ENCODE results near the gene PPP1R1B. TPM values are rescaled to one million over a fixed set of nuclear protein-coding genes. Genes with fewer than 3 reads are reported as not detected.

Gene PPP1R1B
- total RNA-seq, result 10 to 100 TPM in 3 of 9 donors, 1 to 10 TPM in 3, under 1 TPM in 2, not detected in 1; 0.32 to 39.7 (median 3.4) TPM
- 10 to 100 TPM; 37.5 to 58.0 (median 46.9) TPM for polyA plus RNA-seq
- long read RNA-seq, donor 1, result 0 reads
- long read RNA-seq, donor 2, result 0 reads
- long read RNA-seq, donor 3, partial matches to known transcripts, result 0 of 1 reads
- long read RNA-seq, donor 3, other reads (novel, unspliced or antisense), result 0 of 1 reads
- long read RNA-seq, donor 4, result 0 reads
- long read RNA-seq, donor 5, result 0 reads
- long read RNA-seq, donor 6, result 0 reads
- long read RNA-seq, donor 7, result 0 reads
- long read RNA-seq, donor 8, partial matches to known transcripts, result 0 of 2 reads
- long read RNA-seq, donor 8, other reads (novel, unspliced or antisense), result 0 of 2 reads
- long read RNA-seq, donor 9, result 0 reads
- long read RNA-seq, donor 10, transcript PPP1R1B-206 (3 exons, 2,879 nt), result major isoform, 6 of 7 reads
- long read RNA-seq, donor 10, partial matches to known transcripts, result 0 of 7 reads
- long read RNA-seq, donor 10, other reads (novel, unspliced or antisense), result 0 of 7 reads

DNA sequence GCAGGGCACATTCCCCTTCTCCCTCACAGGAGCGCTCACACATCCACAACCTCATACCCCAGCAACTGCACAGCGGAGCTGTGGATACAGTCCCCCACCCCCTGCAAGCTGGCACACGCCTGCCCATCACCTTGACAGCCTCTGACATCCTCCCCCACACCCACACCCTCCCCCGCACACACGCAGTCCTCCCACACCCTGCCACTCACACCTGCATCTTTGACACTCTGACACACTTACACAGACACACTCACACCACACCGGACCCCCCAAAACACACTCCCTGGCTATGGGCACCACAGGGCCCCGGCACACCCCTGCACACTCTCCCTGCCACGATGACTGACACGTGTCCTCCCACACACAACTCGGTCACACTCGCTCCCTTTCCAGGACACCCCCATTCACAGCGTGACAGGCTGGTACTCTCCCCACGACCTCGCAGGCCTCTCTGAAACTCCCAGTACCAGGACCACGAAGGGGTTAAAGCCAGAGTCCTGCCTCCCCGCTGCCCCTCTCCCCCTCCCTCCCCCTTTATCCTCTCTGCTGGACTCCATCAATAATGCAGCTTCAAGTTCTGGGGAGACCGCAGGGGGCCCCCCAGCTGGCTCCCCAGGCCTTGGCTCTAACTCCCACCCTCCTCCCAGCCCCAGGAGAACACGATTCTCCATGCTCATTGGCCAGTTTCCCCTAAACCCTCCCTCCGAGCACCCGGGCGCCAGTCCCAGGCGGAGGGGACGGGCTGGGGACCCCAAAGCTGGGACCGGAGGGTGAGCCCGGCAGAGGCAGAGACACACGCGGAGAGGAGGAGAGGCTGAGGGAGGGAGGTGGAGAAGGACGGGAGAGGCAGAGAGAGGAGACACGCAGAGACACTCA lies at the start of gene PPP1R1B:
Gene PPP1R1B (plus strand): TSS at position 782 of the 876 bp plus-strand sequence. CDS start 441 bp downstream, outside the sequence.
- Histone ChIP-seq H3K36me3 (replicated peaks in 1 of 2) (no peaks in the 10 kb centered on the region), H3K4me3 (peak within 1 kb of the TSS in 1 of 4 donors; percentile 40), H3K27me3 (peaks cover 13% of the 10 kb centered on the region), H3K27ac (peak within 1 kb of the TSS in 1 of 5 donors; percentile 47), H3K4me1 (replicated peaks in 1 of 2) (peaks cover 9 to 16% of the 10 kb centered on the region in 2 donors), H3K9me3 (replicated peaks in 1 of 3) (no peaks in the 10 kb centered on the region)
- 22 to 29% (median 24%) methylated on average over 21 to 29 of the region's 29 CpGs for WGBS, 4 donors
- intact Hi-C loops (cut with DNase I), result loop anchor here in 1 of 2 donors (5.0 kb wide), 1 partner anchor 126 kb away; no protein-coding TSS in a partner anchor
- TF ChIP-seq POLR2A (IDR thresholded peaks at IDR 0.05), result no peak
- TF ChIP-seq, protein P1, sequence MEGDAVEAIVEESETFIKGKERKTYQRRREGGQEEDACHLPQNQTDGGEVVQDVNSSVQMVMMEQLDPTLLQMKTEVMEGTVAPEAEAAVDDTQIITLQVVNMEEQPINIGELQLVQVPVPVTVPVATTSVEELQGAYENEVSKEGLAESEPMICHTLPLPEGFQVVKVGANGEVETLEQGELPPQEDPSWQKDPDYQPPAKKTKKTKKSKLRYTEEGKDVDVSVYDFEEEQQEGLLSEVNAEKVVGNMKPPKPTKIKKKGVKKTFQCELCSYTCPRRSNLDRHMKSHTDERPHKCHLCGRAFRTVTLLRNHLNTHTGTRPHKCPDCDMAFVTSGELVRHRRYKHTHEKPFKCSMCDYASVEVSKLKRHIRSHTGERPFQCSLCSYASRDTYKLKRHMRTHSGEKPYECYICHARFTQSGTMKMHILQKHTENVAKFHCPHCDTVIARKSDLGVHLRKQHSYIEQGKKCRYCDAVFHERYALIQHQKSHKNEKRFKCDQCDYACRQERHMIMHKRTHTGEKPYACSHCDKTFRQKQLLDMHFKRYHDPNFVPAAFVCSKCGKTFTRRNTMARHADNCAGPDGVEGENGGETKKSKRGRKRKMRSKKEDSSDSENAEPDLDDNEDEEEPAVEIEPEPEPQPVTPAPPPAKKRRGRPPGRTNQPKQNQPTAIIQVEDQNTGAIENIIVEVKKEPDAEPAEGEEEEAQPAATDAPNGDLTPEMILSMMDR (IDR thresholded peaks at IDR 0.05), result no peak
- no peak for DNase-seq

DNA sequence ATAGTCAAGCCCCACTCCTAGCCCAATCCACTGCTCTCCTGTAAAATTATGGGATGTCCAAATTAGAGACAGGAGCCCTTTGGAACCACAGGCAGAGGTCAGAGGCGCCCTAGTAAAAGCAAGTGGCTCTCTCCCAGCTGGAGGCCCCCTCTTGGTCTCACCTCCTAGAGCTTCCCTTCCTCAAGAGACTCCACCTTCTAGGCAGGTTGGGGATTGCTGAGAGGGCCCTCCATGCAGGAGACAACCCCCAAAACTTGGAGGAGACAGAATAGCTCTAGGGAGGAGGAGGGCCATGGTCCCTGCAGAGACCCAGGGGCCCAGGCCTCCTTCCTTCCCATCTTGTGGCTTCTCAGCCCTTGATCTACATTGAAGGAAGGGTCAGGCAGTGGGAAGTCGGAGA lies 48.5 kb upstream of the PPP1R1B start:
- Histone ChIP-seq H3K27ac (no peak overlapping the region), H3K4me3 (no peak overlapping the region), H3K4me1 (replicated peaks in 1 of 2) (peaks cover 5% of the 10 kb centered on the region in 2 donors), H3K36me3 (replicated peaks in 1 of 2) (no peaks in the 10 kb centered on the region), H3K27me3 (no peaks in the 10 kb centered on the region), H3K9me3 (replicated peaks in 1 of 3) (no peaks in the 10 kb centered on the region)
- 81 to 88% (median 85%) methylated on average over 2 of the region's 2 CpGs for WGBS, 4 donors
- DNase-seq, result no peak
- TF ChIP-seq, protein P1 (IDR thresholded peaks at IDR 0.05), result no peak
- TF ChIP-seq POLR2A (IDR thresholded peaks at IDR 0.05), result no peak
- intact Hi-C loops (cut with DNase I), result no loop called here

DNA sequence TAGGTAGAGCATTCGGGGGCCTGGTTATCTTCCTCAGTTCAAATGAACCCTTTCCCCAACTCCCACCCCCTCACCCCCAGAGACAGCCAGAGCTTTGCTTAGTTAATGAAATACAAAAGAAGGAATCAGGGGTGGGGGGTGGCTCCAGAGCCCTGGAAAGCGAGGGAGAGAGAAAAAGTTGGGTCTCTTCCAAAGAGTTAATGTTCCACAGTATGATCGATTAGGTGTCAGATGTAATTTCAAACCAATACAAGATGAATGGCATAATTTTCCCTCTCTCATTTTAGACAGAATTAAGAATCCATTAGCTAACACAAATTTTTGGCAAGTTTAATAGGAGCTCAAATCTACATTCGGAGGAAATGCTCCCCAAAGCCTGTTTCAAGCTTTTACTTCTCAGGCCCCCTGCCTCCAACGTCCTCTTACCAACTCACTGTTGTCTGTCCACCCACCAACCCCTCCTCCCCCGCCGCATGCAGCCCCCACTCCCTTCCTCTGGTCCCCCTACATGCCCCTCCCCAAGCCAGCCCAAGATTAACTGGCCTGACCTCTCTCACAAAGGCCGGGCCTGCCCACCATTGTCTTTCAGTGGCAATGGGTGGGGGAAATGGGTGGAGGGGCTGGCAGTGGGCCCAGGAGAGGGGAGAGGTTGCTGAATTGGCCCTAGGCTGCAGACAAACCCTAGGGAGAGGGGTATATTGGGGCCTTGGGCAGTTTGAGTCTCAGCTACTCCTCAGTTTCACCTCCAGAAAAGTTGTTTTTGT lies 47.3 kb upstream of the PPP1R1B start:
- intact Hi-C loops (cut with DNase I), result no loop called here
- 69 to 75% (median 72%) methylated on average over 7 to 8 of the region's 8 CpGs for WGBS, 4 donors
- no peaks in the 10 kb centered on the region for H3K4me1 ChIP-seq (replicated peaks in 1 of 2)
- H3K36me3 ChIP-seq (replicated peaks in 1 of 2), result no peaks in the 10 kb centered on the region
- H3K27me3 ChIP-seq, result no peaks in the 10 kb centered on the region
- H3K9me3 ChIP-seq (replicated peaks in 1 of 3), result no peaks in the 10 kb centered on the region
- no peak overlapping the region for H3K4me3 ChIP-seq
- H3K27ac ChIP-seq, result no peak overlapping the region
- peak in 3 of 7 donors; percentile 17 to 39 (median 28) for DNase-seq
- TF ChIP-seq, protein P1 (IDR thresholded peaks at IDR 0.05), result no peak
- no peak for TF ChIP-seq POLR2A (IDR thresholded peaks at IDR 0.05)

Data from adrenal gland (tissue), 19 donors.